ENCODE data around the gene OPCML.

- no peak for TF ChIP-seq CTCF (IDR thresholded peaks at IDR 0.05; ENCODE audit: low read depth, low read length, poor library complexity, severe bottlenecking)
- no peak for TF ChIP-seq EZH2phosphoT487 (IDR thresholded peaks at IDR 0.05; ENCODE audit: borderline replicate concordance, low read length)
These were observed 621.1 kb downstream of the OPCML start for GRCh38 chr11:132911186-132911585.

Measured in DOHH2 (cell line).